Stimulated activated CD8-positive, alpha-beta memory T cell treated with anti-CD3 and anti-CD28 coated beads, Interleukin-7, amount 100 ng/mL, for 1 hour (primary cell): ENCODE measurements around the gene PRF1.
"Not testable (repeated sequence)": the region's sequence is repeated elsewhere in the genome, so short reads cannot be mapped to it uniquely, and the experiment has no call there.

ENCODE experiments used
- DNase-seq, 2 donors: peaks; one replicate each; pipeline ENCODE4 v3.0.0-alpha.2; 2020; ENCODE audit warnings: low read depth in 2 of 2

The PRF1 gene

DNA sequence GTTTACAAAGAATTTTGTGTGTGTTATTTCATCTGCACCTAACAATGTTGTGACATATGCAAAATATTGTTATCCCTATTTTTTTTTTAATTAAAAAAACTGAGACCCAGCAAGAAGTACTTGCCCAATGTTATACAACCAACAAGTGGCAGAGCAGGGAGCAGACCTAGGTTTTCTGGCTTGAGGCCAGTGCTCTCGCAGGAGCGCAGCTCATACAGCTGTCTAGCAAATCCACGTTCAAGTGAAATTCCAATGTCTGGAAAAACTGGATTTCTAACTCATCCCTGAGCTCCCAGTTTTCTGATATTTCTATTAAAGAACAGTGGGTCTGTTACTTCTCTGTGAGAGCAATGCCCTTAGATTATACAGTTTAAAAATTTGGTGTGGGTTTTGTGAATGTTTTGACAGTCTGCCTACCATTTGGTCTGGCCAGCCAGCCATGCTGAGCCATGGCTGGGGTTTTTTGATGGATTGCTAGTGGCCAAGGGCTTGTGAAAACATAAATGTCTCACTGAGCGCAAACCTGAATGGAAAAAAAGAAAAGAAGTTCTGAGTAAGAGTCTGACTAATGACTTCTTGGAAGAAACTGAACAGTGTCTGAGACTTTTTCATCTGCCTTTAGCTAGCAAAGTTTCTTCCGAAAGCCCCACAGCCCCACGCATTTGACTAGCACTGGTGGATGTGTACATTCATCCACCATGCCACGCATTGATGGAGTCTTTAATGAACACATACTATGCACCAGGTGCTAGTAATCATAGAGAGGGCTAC lies 15.4 kb upstream of the PRF1 start:
- no peak for DNase-seq

DNA sequence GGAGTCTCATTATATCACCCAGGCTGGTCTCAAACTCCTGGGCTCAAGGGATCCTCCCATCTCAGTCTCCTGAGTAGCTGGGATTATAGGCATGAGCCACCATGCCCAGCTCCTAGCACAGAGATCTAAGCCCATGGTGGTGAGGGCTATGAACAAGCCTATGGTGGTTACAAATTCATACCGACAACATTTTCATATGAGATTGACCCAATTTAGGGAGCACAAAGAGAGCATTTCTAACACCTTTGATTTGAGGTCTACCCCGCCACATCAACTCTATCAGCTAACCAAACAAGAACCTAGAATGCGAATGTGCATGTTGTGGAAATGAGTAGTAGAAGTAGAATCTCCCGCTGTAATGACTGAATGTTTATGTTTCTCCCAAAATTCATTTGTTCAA lies 14.2 kb upstream of the PRF1 start:
- no peak for DNase-seq

DNA sequence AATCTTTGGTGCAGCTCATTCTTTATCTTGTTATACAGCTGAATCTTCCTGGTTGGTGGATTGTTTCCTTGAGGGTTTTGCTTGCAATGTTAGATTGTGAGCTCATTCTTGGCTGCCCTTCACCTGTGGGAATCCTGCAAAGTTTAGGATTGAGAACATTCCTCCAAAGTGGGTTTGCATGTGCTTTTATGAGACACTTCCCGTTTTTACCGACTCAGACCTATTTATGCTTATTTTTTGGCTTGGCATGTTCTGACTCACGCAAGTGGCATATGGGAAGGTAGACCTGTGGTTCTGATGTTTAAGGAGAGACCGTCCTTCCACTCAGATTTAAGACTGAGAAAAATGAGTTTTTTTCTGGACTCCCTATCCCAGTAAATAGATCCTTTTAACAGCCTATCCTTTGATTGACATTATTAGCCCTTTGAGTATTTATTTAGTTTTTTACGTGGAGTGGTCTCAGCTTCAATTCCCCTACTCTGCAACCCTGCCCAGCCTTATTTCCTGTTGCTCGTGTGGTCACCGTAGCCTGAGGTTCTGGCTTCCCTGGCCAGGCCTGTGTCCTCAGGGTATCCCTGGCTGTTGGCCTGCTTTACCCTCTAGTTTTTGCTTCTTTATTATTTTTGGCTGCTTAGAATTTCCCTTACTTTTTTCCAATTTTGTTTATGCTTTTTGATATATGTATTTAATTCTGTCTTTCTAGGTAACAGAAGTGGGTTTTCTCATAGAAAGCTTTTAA lies 13.4 kb upstream of the PRF1 start:
- DNase-seq, result no peak

DNA sequence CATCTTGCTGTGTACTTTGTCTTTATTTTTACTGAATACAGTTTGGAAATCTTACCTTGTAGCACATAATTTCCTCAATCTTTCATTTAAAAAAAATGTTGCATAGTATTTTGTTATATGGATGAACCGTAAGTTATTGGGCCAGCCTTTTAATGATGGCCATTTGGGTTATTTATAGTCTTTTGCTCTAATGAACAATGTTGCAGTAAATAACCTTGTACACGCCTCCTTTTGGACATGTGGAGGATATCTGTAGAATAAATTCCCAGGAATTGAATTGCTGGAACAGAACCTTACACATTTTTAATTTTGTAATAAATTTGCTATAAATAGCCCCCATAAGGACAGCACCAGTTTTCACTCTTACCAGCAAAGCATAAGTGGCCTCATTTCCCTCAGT lies 12.7 kb upstream of the PRF1 start:
- DNase-seq, result no peak

DNA sequence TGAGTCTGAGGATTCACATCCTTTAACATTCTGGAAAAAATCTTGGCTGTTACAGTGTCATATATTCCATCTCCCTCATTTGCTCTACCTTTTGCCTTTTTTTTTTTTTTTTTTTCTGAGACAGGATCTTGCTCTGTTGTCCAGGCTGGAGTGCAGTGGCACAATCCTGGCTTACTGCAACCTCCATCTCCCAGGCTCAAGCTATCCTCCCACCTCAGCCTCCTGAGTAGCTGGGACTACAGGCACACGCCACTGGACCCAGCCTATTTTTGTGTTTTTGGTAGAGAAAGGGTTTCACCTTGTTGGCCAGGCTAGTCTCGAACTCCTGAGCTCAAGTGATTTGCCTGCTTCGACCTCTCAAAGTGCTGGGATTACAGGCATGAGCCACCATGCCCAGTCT lies 11.8 kb upstream of the PRF1 start:
- not testable (repeated sequence) for DNase-seq

DNA sequence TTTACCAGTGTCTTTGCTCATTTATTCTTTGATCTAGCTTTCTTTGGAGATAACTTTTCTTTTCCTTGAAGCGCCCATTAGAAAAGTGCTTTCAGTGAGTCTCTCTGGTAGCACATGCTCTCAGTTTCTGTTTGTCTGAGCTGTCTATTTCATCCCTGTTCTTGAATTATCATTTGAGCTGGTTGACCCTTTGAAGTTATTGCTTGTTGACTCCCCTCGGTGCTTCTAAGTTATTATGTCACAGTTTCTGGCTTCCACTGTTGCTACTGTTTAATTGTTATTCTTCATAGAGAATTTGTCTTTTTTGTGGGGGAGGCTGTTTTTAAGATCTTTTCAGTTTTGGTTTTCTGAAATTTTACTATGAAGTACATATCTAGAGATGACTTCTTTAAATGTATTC lies 11.4 kb upstream of the PRF1 start:
- no peak for DNase-seq

DNA sequence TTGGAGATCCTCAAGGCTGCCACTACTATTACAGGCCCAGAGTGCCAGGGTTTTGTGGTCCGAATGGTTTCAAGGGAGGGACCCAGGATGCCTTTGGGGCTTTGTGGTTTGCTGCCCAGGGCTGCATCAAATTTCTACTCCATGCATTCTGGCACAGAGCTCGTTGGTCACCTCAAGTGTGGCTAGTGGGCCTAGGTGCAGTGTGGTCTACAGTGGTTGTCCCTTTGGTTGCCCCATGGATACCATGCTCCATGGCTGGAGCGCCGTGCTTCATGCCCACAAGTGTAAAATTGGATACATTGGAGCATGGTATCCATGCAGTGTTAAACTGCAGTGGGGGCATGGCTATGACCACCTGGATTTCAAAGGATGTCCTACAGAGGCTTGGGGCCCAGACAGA lies 5.4 kb upstream of the PRF1 start:
- no peak for DNase-seq

DNA sequence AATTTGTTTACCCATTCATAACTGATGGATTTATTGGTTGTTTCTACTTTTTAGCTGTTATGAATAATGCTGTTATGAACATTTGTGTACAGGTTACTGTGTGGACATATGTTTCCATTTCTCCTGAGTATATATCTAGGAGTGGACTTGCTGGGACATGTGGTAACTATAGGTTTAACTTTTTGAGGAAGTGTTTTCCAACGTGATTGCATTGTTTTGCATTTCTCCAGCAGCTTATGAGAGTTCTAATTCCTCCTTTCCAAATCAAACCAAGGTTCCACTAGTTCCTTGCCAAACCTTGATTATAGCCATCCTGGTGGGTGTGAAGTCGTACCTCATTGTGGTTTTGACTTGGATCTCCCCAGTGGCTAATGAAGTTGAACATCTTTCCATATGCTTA lies 2.6 kb upstream of the PRF1 start:
- no peak for DNase-seq

DNA sequence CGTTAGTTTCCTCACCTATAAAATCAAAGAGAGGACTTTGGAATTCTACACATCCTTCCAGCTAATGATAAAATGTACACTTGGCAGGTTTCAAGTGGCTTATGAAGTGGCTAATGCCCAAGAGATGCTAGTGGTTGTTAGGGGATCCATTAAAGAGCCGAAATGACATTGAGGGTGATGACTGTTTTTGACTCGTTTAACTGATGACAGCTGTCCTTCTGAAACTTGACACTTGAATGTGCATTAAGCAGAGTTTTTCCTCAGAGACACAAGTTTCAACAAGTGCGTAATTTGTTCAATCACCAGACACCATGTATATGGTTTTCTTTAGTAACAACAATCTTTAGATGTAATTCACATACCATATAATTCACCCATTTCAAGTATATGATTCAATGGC lies 1.6 kb upstream of the PRF1 start:
- DNase-seq, result no peak

DNA sequence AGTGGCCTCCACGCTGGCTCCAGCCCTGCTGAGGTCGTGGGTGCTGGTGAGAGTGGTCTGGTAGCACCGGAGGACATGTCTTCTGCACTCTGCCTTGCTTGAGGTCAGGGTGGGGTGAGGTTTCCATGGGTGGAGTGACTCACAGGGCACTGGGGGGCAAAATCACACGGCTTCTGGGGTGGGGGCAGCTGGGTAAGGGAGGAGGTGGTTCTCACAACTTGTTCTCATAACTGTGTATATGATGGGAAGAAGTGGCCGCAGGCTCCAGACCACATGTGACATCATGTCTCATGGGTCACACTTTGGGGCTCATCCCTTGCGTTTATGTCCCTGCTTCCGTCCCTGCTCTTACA lies 884 bp upstream of the PRF1 start:
- peak; percentile 39 to 54 for DNase-seq

DNA sequence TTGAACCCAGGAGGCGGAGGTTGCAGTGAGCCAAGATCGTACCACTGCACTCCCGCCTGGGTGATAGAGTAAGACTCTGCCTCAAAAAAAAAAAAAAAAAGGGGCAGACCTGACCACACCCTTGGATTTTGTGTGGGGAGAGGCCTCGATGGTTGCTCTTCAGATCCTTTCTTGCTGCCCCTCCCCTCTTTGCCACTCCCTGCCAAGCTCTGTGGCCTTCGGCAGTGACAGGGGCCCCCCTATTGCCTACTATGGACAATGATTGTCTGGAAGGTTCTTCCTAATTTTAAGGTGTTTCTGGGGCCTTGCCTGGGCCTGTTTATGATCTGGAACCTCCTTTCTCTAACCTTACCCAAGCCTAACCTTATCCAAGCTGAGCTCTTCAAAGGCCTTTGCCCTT lies 795 bp downstream of the PRF1 start:
- no peak for DNase-seq

DNA sequence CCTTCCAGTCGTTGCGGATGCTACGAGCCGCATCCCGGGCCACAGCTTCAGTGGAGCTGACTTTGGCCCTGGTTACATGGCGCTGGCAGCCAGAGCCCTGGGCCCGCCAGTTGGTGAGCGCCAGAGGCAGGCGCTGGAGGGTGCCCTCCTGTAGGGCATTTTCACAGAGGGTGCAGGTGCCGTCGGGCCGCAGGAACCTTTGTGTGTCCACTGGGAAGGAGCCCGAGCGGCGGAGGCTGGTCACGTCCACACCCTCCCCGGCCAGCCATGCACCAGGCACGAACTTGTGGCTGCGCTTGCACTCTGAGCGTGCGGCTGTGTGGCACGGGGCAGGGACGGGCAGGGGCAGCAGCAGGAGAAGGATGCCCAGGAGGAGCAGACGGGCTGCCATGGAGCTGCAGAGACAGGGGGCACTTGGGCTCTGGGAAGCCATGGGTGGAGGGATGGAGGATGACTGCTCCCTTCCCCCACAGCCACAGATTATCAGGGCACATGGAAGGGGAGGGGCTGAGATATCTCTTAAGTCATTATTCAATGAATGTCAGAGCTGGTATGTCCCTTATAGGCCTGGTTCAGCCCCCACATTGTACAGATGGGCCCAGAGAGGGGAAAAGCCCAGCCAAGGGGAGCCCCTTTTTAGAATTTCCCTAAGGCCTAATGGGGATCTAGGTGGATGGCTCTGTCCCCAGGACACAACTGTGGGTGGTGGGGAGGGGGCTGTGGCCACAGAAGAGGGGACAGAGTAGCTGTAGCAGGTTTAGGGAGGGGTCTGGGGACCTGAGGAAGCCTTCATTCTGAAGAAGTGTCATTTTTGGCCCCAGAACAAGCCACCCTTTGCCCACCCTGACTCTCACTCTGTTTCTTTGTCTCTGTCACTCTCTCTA lies 1.8 kb downstream of the PRF1 start:
- no peak for DNase-seq

DNA sequence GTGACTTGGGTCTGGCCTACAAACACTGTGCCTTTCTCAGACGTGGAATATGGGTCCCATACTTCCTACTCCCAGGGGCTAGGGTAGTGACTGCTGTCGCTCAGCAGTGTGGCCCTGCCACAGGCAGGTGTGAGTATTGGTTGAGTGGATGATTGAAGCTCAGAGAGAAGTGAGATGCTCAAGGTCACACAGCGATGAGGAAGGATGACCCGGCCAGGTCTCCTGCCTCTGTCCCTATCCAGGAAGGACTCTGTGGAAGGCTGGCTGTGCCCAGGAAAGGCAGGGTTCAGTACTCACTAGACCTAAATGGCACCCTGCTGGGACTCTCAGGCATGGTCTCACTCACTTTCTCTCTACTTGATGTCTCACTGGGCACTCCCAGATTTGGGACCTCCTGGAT lies 2.8 kb downstream of the PRF1 start:
- no peak for DNase-seq

DNA sequence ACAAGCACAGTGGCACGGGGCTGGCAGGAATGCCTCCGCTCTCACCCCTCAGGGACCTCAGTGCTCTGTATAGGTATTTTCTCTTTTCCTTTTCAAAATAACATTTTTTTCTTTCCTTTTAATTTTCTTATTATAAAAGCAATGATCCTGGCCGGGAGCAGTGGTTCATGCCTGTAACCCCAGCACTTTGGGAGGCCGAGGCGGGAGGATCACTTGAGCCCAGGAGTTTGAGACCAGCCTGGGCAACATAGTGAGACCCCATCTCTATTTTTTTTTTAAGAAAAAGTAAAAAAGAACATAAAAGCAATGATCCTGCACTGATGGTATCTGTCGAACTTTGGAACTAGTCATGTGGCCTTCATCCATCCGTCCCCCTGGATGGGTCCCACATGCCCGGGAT lies 3.2 kb downstream of the PRF1 start:
- no peak for DNase-seq

DNA sequence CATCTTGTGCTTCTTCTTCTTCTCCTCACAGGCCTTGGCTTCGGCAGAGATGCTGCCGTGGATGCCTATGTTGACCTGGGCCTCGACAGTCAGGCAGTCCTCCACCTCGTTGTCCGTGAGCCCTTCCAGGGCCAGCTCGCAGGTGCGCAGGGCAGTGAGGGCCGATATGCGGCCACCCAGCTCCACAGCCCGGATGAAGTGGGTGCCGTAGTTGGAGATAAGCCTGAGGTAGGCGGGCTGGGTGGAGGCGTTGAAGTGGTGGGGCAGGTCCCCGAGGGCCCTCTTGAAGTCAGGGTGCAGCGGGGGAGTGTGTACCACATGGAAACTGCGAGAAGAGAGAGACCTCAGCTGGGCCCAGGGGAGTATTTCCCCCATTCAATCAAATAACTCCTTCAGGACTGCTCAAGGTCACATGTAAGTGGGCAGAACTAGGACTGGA lies 3.7 kb downstream of the PRF1 start:
- DNase-seq, result no peak

DNA sequence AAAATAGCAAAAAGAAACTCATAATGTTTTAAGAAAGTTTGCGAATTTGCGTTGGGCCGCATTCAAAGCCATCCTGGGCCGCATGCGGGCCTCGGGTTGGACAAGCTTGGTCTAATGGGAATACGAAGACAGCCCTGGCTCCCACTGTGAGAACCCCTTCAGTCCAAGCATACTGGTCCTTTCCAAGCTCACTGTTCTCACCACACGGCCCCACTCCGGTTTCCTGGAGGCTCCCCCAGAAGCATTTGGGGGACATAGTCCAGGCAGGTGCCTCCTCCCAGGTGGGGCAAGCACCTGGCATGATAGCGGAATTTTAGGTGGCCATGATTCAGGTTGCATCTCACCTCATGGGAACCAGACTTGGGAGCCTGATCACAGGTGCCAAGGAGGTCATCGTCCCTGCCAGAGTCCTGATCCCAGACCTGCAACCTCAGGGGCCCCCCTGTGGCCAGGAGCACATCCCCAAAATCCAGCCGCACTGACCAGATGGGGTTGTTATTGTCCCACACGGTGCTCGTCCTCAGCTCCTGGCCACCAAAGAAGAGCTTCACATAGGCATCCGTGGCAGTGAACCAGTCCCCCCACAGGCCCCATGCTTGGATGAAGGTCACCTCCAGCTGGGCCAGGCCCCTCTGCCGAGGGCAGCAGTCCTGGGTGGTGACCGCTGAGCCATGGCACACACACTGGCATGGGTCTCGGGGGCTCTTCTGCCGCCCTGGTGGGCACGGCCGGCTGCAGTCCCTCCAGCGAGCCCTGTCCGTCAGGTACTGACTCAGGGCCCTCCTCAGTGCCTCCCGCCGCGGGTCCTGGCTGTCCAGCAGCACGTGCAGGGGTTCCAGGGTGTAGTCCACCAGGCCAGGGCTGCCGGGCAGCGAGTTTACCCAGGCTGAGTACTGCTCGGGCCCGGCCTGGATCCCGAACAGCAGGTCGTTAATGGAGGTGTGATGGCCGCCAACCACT lies 4.4 kb downstream of the PRF1 start:
- no peak for DNase-seq

DNA sequence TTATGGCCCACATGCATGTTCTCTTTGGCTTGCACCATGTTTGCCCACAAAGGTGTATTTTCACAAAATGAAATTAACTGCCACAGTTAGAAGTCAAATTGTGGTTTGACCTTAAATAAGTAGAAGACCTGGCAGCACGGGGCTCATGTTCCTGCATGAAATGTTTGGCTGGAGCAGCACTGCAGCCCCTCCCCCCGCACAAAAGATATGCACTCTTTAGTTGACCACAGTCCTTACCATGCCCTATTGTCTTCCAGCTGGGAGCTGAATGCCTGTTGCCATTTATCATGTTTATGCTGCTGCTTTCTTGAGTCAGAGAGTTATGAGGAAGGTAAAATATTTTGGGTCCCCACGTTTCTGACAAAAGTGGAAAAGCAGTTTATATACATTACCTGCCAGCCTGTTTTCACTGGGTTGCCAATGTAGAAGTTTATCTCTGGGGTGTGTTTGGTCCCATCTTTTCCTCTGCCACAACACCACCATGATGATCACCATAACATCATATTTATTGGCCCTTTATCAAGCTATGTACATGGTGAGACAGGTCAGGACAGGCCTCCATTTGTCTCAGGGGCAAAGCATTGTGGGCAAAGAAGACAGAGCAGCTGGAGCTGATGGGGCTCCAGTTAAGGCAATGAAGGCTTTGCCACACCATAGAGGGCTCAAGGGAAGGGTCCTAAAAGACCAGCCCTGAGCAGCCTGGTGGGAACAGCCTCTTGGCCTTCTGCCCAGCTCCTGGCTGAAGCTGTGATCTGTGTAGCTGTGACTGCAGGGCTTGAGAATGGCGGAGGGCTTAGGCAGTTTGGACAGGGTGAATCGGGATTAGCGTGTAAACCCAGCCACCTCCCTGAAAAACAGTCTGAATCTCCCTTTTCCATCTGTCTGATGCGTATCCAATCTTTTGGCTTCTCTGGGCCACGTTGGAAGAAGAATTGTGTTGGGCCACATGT lies 5.4 kb downstream of the PRF1 start:
- no peak for DNase-seq

DNA sequence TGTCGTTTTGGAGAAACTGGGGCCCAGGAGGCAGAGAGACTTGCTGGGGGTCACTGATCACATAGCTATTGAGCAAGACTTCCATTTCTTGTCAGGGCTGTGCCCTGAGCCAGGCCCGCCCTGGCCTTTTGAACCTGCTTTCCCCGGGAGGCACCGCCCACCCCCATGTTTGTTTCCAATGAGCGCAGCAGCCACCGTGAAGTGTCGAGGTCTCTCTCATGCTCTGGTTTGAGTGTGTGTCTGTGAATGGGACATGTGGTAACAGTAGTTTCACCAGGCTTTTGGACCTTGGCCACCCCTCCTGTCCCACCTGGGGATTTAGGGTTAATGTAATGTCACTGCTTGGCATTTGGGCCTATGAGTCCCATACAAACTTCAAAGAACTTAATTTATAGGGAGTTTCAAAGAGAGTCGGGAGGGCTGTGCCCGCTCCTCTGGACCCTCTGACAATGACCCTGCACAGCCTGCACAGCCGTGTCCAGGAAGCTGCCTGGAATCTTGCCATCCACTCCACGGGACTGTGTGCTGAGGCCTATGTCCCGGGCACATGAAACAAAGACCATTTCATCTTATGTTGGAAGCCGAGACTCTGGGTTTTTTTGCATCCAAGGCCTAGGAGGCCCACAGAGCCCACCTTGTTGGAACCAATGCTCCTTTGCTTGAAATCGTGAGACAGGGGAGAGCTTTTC lies 6.3 kb downstream of the PRF1 start:
- DNase-seq, result no peak

DNA sequence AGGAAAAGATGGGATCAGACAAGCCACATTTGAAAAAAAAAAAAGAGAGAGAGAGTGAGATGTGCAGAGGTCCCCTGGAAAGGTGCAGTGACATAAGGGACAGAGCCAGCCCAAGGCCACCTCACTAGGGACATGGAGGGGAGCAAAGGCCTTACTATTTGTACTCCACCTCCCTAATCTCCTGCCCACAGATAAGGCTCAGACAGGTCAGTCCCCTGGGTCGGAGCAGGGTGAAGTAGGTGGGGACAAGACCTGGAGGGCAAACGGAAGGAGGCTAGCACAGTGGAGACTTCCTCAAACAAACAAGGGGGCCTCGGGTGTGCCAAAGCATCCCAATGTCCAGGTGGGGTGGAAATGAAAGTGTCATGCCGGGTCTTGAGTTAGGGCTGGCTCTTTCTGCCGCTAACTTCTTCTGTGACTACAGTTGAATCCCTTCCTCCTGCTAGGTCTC lies 7.0 kb downstream of the PRF1 start:
- DNase-seq, result no peak

DNA sequence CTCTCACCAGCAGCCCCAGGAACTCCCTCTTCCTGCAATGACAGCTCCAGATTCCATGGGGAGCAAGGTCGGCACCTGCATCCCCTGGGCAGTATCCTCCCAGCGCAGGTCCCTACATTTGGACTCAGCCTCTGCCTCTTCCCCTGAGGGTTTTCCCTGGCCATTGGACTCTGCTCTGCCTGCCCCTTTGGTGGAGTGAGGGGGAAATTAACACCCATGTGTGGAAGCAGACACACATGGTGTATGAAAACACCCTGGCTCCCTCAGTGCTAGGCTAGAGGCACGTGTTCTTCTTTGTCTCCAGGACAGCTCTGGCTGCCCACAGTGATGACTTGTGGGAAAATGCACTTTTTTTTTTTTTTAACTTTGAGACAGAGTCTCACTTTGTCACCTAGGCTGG lies 8.4 kb downstream of the PRF1 start:
- DNase-seq, result no peak
